A673 (cell line): Measurements from ENCODE around the gene ANO3. TPM values are rescaled to one million over a fixed set of nuclear protein-coding genes. Genes with fewer than 3 reads are reported as not detected.

ENCODE experiments used
- BruUV-seq: library from RNA; stranded (reverse); fragments of 400-500 nt; replicated peaks from 2 replicates; lab custom pipeline; 2021; lab: Mats Ljungman, UMichigan
- CTCF ChIA-PET: fragments of 300-600 bp; sonication (Branson Sonifier 250); formaldehyde crosslinking; loops from one replicate; lab custom pipeline; 2022; ENCODE audit warnings: antibody characterized with exemption; lab: Charles Lee
- POLR2A ChIA-PET: fragments of 300-600 bp; sonication (Branson Sonifier 250); formaldehyde crosslinking; loops from one replicate; lab custom pipeline; 2022; ENCODE audit warnings: antibody characterized with exemption; ENCODE audit not compliant: low non-redundant PET; lab: Charles Lee
- DNase-seq: peaks from one replicate; pipeline ENCODE4 v3.0.0-alpha.2; 2015; ENCODE audit warnings: low spot score
- H3K27ac ChIP-seq: fragments of 200-600 bp; sonication (generic); 2 replicates; pipeline ENCODE4 v1.5.1; 2016; ENCODE audit warnings: mixed run types, low read depth, mild to moderate bottlenecking, mixed read lengths, antibody characterized with exemption, low read length; ENCODE audit not compliant: poor library complexity, severe bottlenecking
- H3K27me3 ChIP-seq: fragments of 200-600 bp; sonication (generic); replicated peaks from 2 replicates; pipeline ENCODE4 v1.6.1; 2017; ENCODE audit warnings: mixed run types, low read depth, mild to moderate bottlenecking, mixed read lengths, antibody characterized with exemption, low read length; ENCODE audit not compliant: insufficient read depth, poor library complexity
- H3K36me3 ChIP-seq: fragments of 200-600 bp; sonication (generic); 2 replicates; pipeline ENCODE4 v1.6.1; 2016; ENCODE audit warnings: mixed run types, mild to moderate bottlenecking, mixed read lengths, antibody characterized with exemption, low read length; ENCODE audit not compliant: insufficient read depth, poor library complexity, severe bottlenecking
- H3K4me1 ChIP-seq: fragments of 200-600 bp; sonication (generic); 2 replicates; pipeline ENCODE4 v1.6.1; 2017; ENCODE audit warnings: mixed run types, mild to moderate bottlenecking, mixed read lengths, antibody characterized with exemption, low read length; ENCODE audit not compliant: insufficient read depth, poor library complexity, severe bottlenecking
- H3K4me3 ChIP-seq: fragments of 200-600 bp; sonication (generic); 2 replicates; pipeline ENCODE4 v1.5.1; 2016; ENCODE audit warnings: low read depth, mixed run types, mild to moderate bottlenecking, mixed read lengths, low read length; ENCODE audit not compliant: poor library complexity, severe bottlenecking
- H3K9me3 ChIP-seq: fragments of 200-600 bp; sonication (generic); 2 replicates; pipeline ENCODE4 v1.6.1; 2016; ENCODE audit warnings: mixed run types, low read depth, mild to moderate bottlenecking, mixed read lengths, antibody characterized with exemption, low read length; ENCODE audit not compliant: poor library complexity, severe bottlenecking
- CTCF ChIP-seq: fragments of 300-800, 200-600 bp; sonication (generic); conservative IDR thresholded peaks from 2 replicates; pipeline ENCODE4 v1.5.1; 2017; ENCODE audit warnings: low read depth, mild to moderate bottlenecking, antibody characterized with exemption, low read length, moderate library complexity, mixed read lengths
- EZH2 ChIP-seq: fragments of 200-600 bp; sonication (generic); IDR thresholded peaks from 2 replicates; pipeline ENCODE4 v1.6.1; 2017; ENCODE audit warnings: borderline replicate concordance, low read depth, mild to moderate bottlenecking, mixed read lengths, antibody characterized with exemption, low read length; ENCODE audit not compliant: poor library complexity, severe bottlenecking
- intact Hi-C: fragments of 100-400 bp; cut with micrococcal nuclease; formaldehyde crosslinking; loops from one replicate; pipeline ENCODE4 v1.10.0; 2022; ENCODE audit not compliant: unreplicated experiment
- total RNA-seq: library from RNA; stranded (reverse); gene quantifications from 2 replicates; pipeline ENCODE4 v1.2.3, GENCODE V29; 2021

The ANO3 gene
- total RNA-seq, 1 experiment from 2014 or later = not detected

DNA sequence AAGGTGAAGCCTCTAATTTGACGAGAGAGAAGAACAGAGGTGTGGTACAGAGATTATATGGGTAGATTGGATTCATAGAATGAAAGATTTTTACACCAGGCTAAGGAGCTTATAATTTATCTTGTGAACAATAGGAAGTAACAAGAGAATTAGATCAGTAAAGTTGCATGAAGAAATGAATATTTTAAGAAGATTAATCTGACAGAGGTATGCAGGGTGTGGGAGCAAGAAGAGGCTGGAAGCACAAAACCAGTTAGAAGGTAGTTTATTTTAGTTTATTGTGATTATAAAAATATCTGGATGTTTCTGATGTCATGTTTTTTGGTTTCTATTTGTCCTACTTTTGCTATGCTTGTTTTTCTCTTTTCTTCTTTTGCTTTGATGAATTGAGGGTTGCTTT lies 374.3 kb downstream of the ANO3 start:
- Histone ChIP-seq H3K4me1 (no peaks in the 10 kb centered on the region), H3K36me3 (no peaks in the 10 kb centered on the region), H3K27ac (no peak overlapping the region), H3K4me3 (no peak overlapping the region), H3K9me3 (no peaks in the 10 kb centered on the region), H3K27me3 (peaks cover 91% of the 10 kb centered on the region)
- DNase-seq = no peak
- BruUV-seq = no TSS peak
- ChIA-PET POLR2A (no interaction called here), CTCF (no interaction called here)
- intact Hi-C loops = no loop called here
- TF ChIP-seq CTCF (no peak), EZH2 (no peak)

DNA sequence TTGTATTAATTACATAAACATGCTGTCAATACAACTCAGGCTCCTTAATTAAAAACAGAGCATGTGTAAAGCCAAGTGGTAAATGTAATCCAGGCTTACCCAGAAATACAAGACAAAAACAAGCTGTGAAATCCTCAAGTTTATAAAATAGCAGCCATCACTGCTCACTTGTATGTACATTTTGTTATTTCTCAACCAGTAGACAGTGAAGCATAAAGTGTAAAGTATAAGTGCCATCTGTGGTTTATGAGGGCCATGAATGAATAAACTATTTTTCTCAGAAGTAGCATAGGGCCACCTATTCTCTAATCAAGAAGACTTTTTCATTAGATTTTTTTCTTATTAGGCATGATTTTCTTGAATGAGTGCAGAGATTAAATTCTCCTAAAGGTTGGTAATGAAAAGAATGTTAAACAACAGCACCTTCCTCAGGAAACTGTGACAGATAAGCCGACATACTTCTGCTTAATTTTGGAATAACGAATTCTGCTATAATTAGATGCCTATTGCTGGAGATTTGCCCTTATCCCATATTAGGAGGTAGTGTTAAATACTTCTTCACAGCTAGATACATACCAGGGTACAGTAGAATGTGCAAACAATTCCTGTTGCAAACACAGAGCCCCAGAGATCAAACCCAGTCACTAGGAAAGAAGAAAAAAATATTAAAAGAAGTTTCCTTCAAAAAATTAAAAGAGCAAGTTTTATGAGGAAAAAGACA lies 377.0 kb downstream of the ANO3 start:
- DNase-seq = no peak
- TF ChIP-seq EZH2 (peak; percentile 55), CTCF (no peak)
- Histone ChIP-seq H3K9me3 (no peaks in the 10 kb centered on the region), H3K27ac (no peak overlapping the region), H3K36me3 (no peaks in the 10 kb centered on the region), H3K4me1 (no peaks in the 10 kb centered on the region), H3K27me3 (peaks cover 93% of the 10 kb centered on the region), H3K4me3 (no peak overlapping the region)
- ChIA-PET CTCF (interaction anchor here (0.6 kb wide), 1 partner anchor 777 kb away, joined by 6 read pairs; no protein-coding TSS in a partner anchor), POLR2A (no interaction called here)
- intact Hi-C loops = no loop called here
- no TSS peak for BruUV-seq

GRCh38 chr11:26710489-26710888 lies 378.6 kb downstream of the ANO3 start:
- ChIA-PET POLR2A (no interaction called here), CTCF (no interaction called here)
- no peaks in the 10 kb centered on the region for H3K36me3 ChIP-seq
- no peak for DNase-seq
- no TSS peak for BruUV-seq
- no peak overlapping the region for H3K4me3 ChIP-seq
- no peak overlapping the region for H3K27ac ChIP-seq
- peaks cover 91% of the 10 kb centered on the region for H3K27me3 ChIP-seq
- TF ChIP-seq EZH2 (no peak), CTCF (no peak)
- H3K9me3 ChIP-seq = no peaks in the 10 kb centered on the region
- H3K4me1 ChIP-seq = no peaks in the 10 kb centered on the region
- intact Hi-C loops = no loop called here
